GM23338 (cell line): ENCODE measurements around the gene ZNF516. TPM values are rescaled to one million over a fixed set of nuclear protein-coding genes. Genes with fewer than 3 reads are reported as not detected.

Experiments
- ATAC-seq: fragments of 200-7000 bp; cut with Tn5 transposase; 3 replicates; pipeline ENCODE4 v1.9.1; 2020
- DNase-seq: peaks from one replicate; pipeline ENCODE4 v3.0.0-alpha.2; 2015; ENCODE audit warnings: low spot score
- H2AFZ ChIP-seq: fragments of 200-600 bp; sonication (generic); 2 replicates; pipeline ENCODE4 v1.8.0; 2016; ENCODE audit warnings: antibody characterized with exemption, mild to moderate bottlenecking, moderate library complexity
- H3F3A ChIP-seq: fragments of 200-600 bp; sonication (generic); replicated peaks from 2 replicates; pipeline ENCODE4 v1.8.0; 2017; ENCODE audit warnings: antibody characterized with exemption, mixed run types, low read depth
- H3K27ac ChIP-seq: fragments of 200-600 bp; sonication (generic); 2 replicates; pipeline ENCODE4 v1.6.1; 2016; ENCODE audit warnings: low read depth
- H3K27me3 ChIP-seq: fragments of 200-600 bp; sonication (generic); 2 replicates; pipeline ENCODE4 v1.8.0; 2016; ENCODE audit warnings: mild to moderate bottlenecking, mixed run types, moderate library complexity; ENCODE audit not compliant: insufficient read depth
- H3K36me3 ChIP-seq: fragments of 200-600 bp; sonication (generic); 2 replicates; pipeline ENCODE4 v1.8.0; 2016; ENCODE audit warnings: mild to moderate bottlenecking; ENCODE audit not compliant: insufficient read depth
- H3K4me1 ChIP-seq: fragments of 200-600 bp; sonication (generic); 2 replicates; pipeline ENCODE4 v1.8.0; 2016; ENCODE audit warnings: mild to moderate bottlenecking, moderate library complexity; ENCODE audit not compliant: insufficient read depth
- H3K4me2 ChIP-seq: fragments of 200-600 bp; sonication (generic); 2 replicates; pipeline ENCODE4 v1.7.1; 2017; ENCODE audit warnings: mixed run types
- H3K4me3 ChIP-seq: fragments of 200-600 bp; sonication (generic); 2 replicates; pipeline ENCODE4 v1.6.1; 2016; ENCODE audit warnings: mixed run types
- H3K79me2 ChIP-seq: fragments of 200-600 bp; sonication (generic); replicated peaks from 2 replicates; pipeline ENCODE4 v1.8.0; 2017; ENCODE audit warnings: mild to moderate bottlenecking; ENCODE audit not compliant: insufficient read depth
- H3K9me2 ChIP-seq: fragments of 200-600 bp; sonication (generic); 2 replicates; pipeline ENCODE4 v1.8.0; 2017; ENCODE audit not compliant: insufficient read depth
- H4K20me1 ChIP-seq: fragments of 200-600 bp; sonication (generic); replicated peaks from 2 replicates; pipeline ENCODE4 v1.8.0; 2017; ENCODE audit warnings: mild to moderate bottlenecking; ENCODE audit not compliant: insufficient read depth
- H3K27ac Mint-ChIP-seq: 2 replicates; pipeline ENCODE4 v1.8.0; 2020; ENCODE audit warnings: inconsistent platforms, mild to moderate bottlenecking, moderate library complexity, mixed read lengths
- H3K27me3 Mint-ChIP-seq: 3 replicates; pipeline ENCODE4 v1.8.0; 2022; ENCODE audit warnings: low read depth, mild to moderate bottlenecking, moderate library complexity, mixed read lengths, inconsistent platforms; ENCODE audit not compliant: insufficient read depth, poor library complexity
- H3K36me3 Mint-ChIP-seq: 3 replicates; pipeline ENCODE4 v1.8.0; 2021; ENCODE audit warnings: low read depth, mild to moderate bottlenecking, inconsistent platforms, moderate library complexity, mixed read lengths
- H3K4me1 Mint-ChIP-seq: 3 replicates; pipeline ENCODE4 v1.8.0; 2020; ENCODE audit warnings: mild to moderate bottlenecking, inconsistent platforms, mixed read lengths
- H3K4me3 Mint-ChIP-seq: 3 replicates; pipeline ENCODE4 v1.8.0; 2021; ENCODE audit warnings: moderate library complexity, mild to moderate bottlenecking, inconsistent platforms, mixed read lengths
- H3K9me3 Mint-ChIP-seq: 3 replicates; pipeline ENCODE4 v1.8.0; 2020; ENCODE audit warnings: moderate library complexity, mild to moderate bottlenecking, inconsistent platforms, mixed read lengths
- CREB1 ChIP-seq: fragments of 250-450 bp; sonication (Bioruptor Pico); IDR thresholded peaks from 2 replicates; pipeline ENCODE4 v1.5.0; 2020; ENCODE audit warnings: low read depth, mild to moderate bottlenecking, moderate library complexity
- EZH2 ChIP-seq: fragments of 200-600 bp; sonication (generic); IDR thresholded peaks from one replicate; pipeline ENCODE4 v1.8.0; 2017; ENCODE audit warnings: antibody characterized with exemption, mild to moderate bottlenecking, low read depth; ENCODE audit not compliant: unreplicated experiment
- JUNB ChIP-seq: IDR thresholded peaks from one replicate; pipeline ENCODE4 v1.6.1; 2016; ENCODE audit warnings: antibody characterized with exemption; ENCODE audit not compliant: unreplicated experiment
- NANOG ChIP-seq: IDR thresholded peaks from 2 replicates; pipeline ENCODE4 v1.6.1; 2016; ENCODE audit warnings: antibody characterized with exemption, borderline replicate concordance
- POLR2AphosphoS5 ChIP-seq: IDR thresholded peaks from 2 replicates; pipeline ENCODE4 v1.6.1; 2016; ENCODE audit warnings: antibody characterized with exemption, low read depth
- REST ChIP-seq: IDR thresholded peaks from one replicate; pipeline ENCODE4 v1.6.1; 2018; ENCODE audit warnings: antibody characterized with exemption; ENCODE audit not compliant: unreplicated experiment
- STAT1 ChIP-seq: IDR thresholded peaks from one replicate; pipeline ENCODE4 v1.6.1; 2016; ENCODE audit warnings: antibody characterized with exemption; ENCODE audit not compliant: unreplicated experiment
- ZNF114 ChIP-seq: fragments of 250-450 bp; sonication (Bioruptor Pico); IDR thresholded peaks from 2 replicates; pipeline ENCODE4 v1.5.0; 2020; ENCODE audit warnings: mild to moderate bottlenecking, moderate library complexity
- polyA plus RNA-seq: library from polyadenylated mRNA; unstranded; fragments of >200 nt; fragmentation: Nextera tagmentation; extraction: Ambion mirVana; gene quantifications from 2 replicates; pipeline ENCODE4 v1.2.1, GENCODE V29; 2016
- total RNA-seq: library from RNA; depleted of rRNA; stranded (reverse); fragments of >200 nt; shearing (Covaris generic); gene quantifications from 2 replicates; pipeline ENCODE4 v1.2.3, GENCODE V29; 2014

The ZNF516 gene
- total and polyA plus RNA-seq, 2 experiments from 2014 or later = 11.9 to 24.2 TPM

- Histone ChIP-seq H3K4me3 (no peak overlapping the region), H4K20me1 (no peaks in the 10 kb centered on the region), H3K9me2 (no peaks in the 10 kb centered on the region), H3F3A (0 out of 2 replicates have a peak, but pooled peaks cover 2% of the 10 kb centered on the region), H3K27me3 (no peaks in the 10 kb centered on the region), H2AFZ (no peak overlapping the region), H3K27ac (no peak overlapping the region), H3K79me2 (no peaks in the 10 kb centered on the region), H3K4me2 (no peak overlapping the region), H3K4me1 (no peaks in the 10 kb centered on the region), H3K36me3 (no peaks in the 10 kb centered on the region)
- DNase-seq = no peak
- Mint-ChIP-seq H3K27ac (no peak overlapping the region), H3K4me1 (peaks cover 2% of the 10 kb centered on the region), H3K4me3 (no peak overlapping the region), H3K9me3 (peaks cover 11% of the 10 kb centered on the region), H3K27me3 (peaks cover 8% of the 10 kb centered on the region), H3K36me3 (peaks cover 27% of the 10 kb centered on the region)
- no peak for ATAC-seq
- no peak for TF ChIP-seq EZH2
- TF ChIP-seq NANOG = no peak
- TF ChIP-seq CREB1 (CRISPR knock-in tag) = no peak
- TF ChIP-seq POLR2AphosphoS5 = no peak
Observed at GRCh38 chr18:76354348-76354747, 140.7 kb downstream of the ZNF516 start.

- Histone ChIP-seq H3K36me3 (no peaks in the 10 kb centered on the region), H3F3A (0 out of 2 replicates have a peak, but pooled peaks cover 3% of the 10 kb centered on the region), H2AFZ (no peak overlapping the region), H3K4me2 (no peak overlapping the region), H3K27me3 (no peaks in the 10 kb centered on the region), H3K27ac (no peak overlapping the region), H3K9me2 (no peaks in the 10 kb centered on the region), H3K4me1 (no peaks in the 10 kb centered on the region), H3K79me2 (no peaks in the 10 kb centered on the region), H3K4me3 (no peak overlapping the region), H4K20me1 (no peaks in the 10 kb centered on the region)
- Mint-ChIP-seq H3K4me1 (peaks cover 9% of the 10 kb centered on the region), H3K36me3 (peaks cover 27% of the 10 kb centered on the region), H3K27ac (no peak overlapping the region), H3K27me3 (peaks cover 15% of the 10 kb centered on the region), H3K4me3 (no peak overlapping the region), H3K9me3 (peaks cover 13% of the 10 kb centered on the region)
- TF ChIP-seq EZH2 (no peak), CREB1 (CRISPR knock-in tag) (no peak), ZNF114 (CRISPR knock-in tag) (no peak), POLR2AphosphoS5 (no peak), STAT1 (no peak), JUNB (no peak), REST (no peak)
- DNase-seq (no peak), ATAC-seq (no peak)
Observed at GRCh38 chr18:76353500-76353899, 141.5 kb downstream of the ZNF516 start.

- Mint-ChIP-seq H3K27me3 (peaks cover 15% of the 10 kb centered on the region), H3K36me3 (peaks cover 27% of the 10 kb centered on the region), H3K4me1 (peaks cover 9% of the 10 kb centered on the region), H3K4me3 (no peak overlapping the region), H3K27ac (no peak overlapping the region), H3K9me3 (peaks cover 13% of the 10 kb centered on the region)
- Histone ChIP-seq H4K20me1 (no peaks in the 10 kb centered on the region), H3K36me3 (no peaks in the 10 kb centered on the region), H3K4me3 (no peak overlapping the region), H2AFZ (no peak overlapping the region), H3K4me1 (no peaks in the 10 kb centered on the region), H3K79me2 (no peaks in the 10 kb centered on the region), H3K9me2 (no peaks in the 10 kb centered on the region), H3K27me3 (no peaks in the 10 kb centered on the region), H3K27ac (no peak overlapping the region), H3K4me2 (no peak overlapping the region), H3F3A (0 out of 2 replicates have a peak, but pooled peaks cover 3% of the 10 kb centered on the region)
- DNase-seq (no peak), ATAC-seq (no peak)
- no peak for TF ChIP-seq REST
Observed at GRCh38 chr18:76353046-76353445, 142.0 kb downstream of the ZNF516 start.
